Spleen (tissue), 7 donors: ENCODE results near the gene PTBP1.

ENCODE experiments used
- CTCF ChIP-seq, 11 experiments: fragments of 200-600 bp in 7 of 11; fragments of 450-650 bp in 4 of 11; sonication (generic) in 4 of 11; IDR thresholded peaks in 8 of 11; conservative IDR thresholded peaks in 3 of 11; 1 replicate in 7 of 11; 2 replicates in 4 of 11; pipeline versions ENCODE4 v1.4.0 to v1.8.0; 2016 to 2021; ENCODE audit warnings: antibody characterized with exemption in 11 of 11, inconsistent platforms in 4 of 11, mild to moderate bottlenecking in 1 of 11
- POLR2A ChIP-seq, 3 donors: fragments of 450-650 bp; IDR thresholded peaks; one replicate each; pipeline ENCODE4 v1.5.1; 2017; ENCODE audit warnings: antibody characterized with exemption in 3 of 3, mild to moderate bottlenecking in 1 of 3
- donor health status: DM: no; HTN: no; CAD: no; lungs with moderate emphysema.
- donor health status: DM: no; HTN: no; CAD: no.
- donor health status: DM: no; HTN: no; CAD: no.

DNA sequence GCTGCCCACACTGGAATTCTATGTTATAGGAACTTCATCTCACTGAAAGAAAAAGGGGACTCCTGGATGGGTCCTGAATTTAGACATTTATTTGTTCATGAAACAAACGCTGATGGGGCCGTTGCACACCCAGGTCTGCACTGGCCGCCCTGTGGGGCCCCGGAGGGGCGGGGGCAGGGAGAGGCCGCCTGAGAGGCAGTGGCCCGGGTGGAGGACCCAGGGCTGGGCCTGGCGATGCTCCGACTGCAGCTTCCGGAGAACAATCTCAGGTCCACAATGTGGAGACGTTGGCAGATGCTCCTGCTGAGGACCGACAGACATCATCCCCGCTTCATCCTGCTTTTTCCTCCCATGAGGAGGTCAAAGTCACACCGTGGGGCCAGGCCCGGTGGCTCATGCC lies 16.3 kb upstream of the PTBP1 start:
- TF ChIP-seq POLR2A (IDR thresholded peaks at IDR 0.05) (no peak), CTCF (IDR thresholded peaks at IDR 0.05 in 8 of 11, conservative IDR thresholded peaks at IDR 0.05 in 3 of 11) (no peak)
